ENCODE results near the gene FNBP1.
A peak's percentile ranks its signal among the peaks of the same experiment; 100 is the strongest.

Gene FNBP1

GRCh38 chr9:129932303-129933151 lies 110.5 kb downstream of the FNBP1 start:
- no peak overlapping the region; the same call in 1 of the 2 replicates for H3K9ac ChIP-seq (ENCODE audit: low read depth, low read length)
- H3K27me3 ChIP-seq (ENCODE audit: control insufficient read depth, insufficient read depth, low read length): no peaks in the 10 kb centered on the region
- peaks cover 19% of the 10 kb centered on the region for H3K4me1 ChIP-seq (ENCODE audit: control insufficient read depth, insufficient read depth, low read length)
- H3K9me3 ChIP-seq (ENCODE audit: control insufficient read depth, insufficient read depth, low read length): no peaks in the 10 kb centered on the region
- 0 out of 2 replicates have a peak, but pooled peaks cover 4% of the 10 kb centered on the region for H3K36me3 ChIP-seq (ENCODE audit: control insufficient read depth, insufficient read depth, low read length)
- H3K4me3 ChIP-seq (ENCODE audit: low read depth, low read length): no peak overlapping the region
- peak overlapping the region; percentile 47 for H3K27ac ChIP-seq (ENCODE audit: low read depth, low read length)

GRCh38 chr9:129930743-129931142 lies 112.2 kb downstream of the FNBP1 start:
- no peaks in the 10 kb centered on the region for H3K27me3 ChIP-seq (ENCODE audit: control insufficient read depth, insufficient read depth, low read length)
- peaks cover 16% of the 10 kb centered on the region for H3K4me1 ChIP-seq (ENCODE audit: control insufficient read depth, insufficient read depth, low read length)
- peaks cover 13% of the 10 kb centered on the region for H3K36me3 ChIP-seq (ENCODE audit: control insufficient read depth, insufficient read depth, low read length)
- no peaks in the 10 kb centered on the region for H3K9me3 ChIP-seq (ENCODE audit: control insufficient read depth, insufficient read depth, low read length)
- H3K27ac ChIP-seq (ENCODE audit: low read depth, low read length): no peak overlapping the region
- no peak overlapping the region for H3K4me3 ChIP-seq (ENCODE audit: low read depth, low read length)
- H3K9ac ChIP-seq (ENCODE audit: low read depth, low read length): no peak overlapping the region

- peaks cover 17% of the 10 kb centered on the region for H3K36me3 ChIP-seq (ENCODE audit: control insufficient read depth, insufficient read depth, low read length)
- H3K4me3 ChIP-seq (ENCODE audit: low read depth, low read length): no peak overlapping the region
- peaks cover 16% of the 10 kb centered on the region for H3K4me1 ChIP-seq (ENCODE audit: control insufficient read depth, insufficient read depth, low read length)
- H3K9me3 ChIP-seq (ENCODE audit: control insufficient read depth, insufficient read depth, low read length): no peaks in the 10 kb centered on the region
- H3K27ac ChIP-seq (ENCODE audit: low read depth, low read length): no peak overlapping the region
- no peak overlapping the region for H3K9ac ChIP-seq (ENCODE audit: low read depth, low read length)
- no peaks in the 10 kb centered on the region for H3K27me3 ChIP-seq (ENCODE audit: control insufficient read depth, insufficient read depth, low read length)
Measured at GRCh38 chr9:129929496-129930125, 113.4 kb downstream of the FNBP1 start.

- Histone ChIP-seq H3K4me1 (ENCODE audit: control insufficient read depth, insufficient read depth, low read length) (no peaks in the 10 kb centered on the region), H3K27me3 (ENCODE audit: control insufficient read depth, insufficient read depth, low read length) (no peaks in the 10 kb centered on the region), H3K4me3 (ENCODE audit: low read depth, low read length) (no peak overlapping the region), H3K27ac (ENCODE audit: low read depth, low read length) (no peak overlapping the region), H3K9ac (ENCODE audit: low read depth, low read length) (no peak overlapping the region), H3K36me3 (ENCODE audit: control insufficient read depth, insufficient read depth, low read length) (peaks cover 37% of the 10 kb centered on the region), H3K9me3 (ENCODE audit: control insufficient read depth, insufficient read depth, low read length) (no peaks in the 10 kb centered on the region)
Measured at GRCh38 chr9:129923589-129923988, 119.4 kb downstream of the FNBP1 start.

GRCh38 chr9:129921905-129922304 lies 121.1 kb downstream of the FNBP1 start:
- H3K27ac ChIP-seq (ENCODE audit: low read depth, low read length): no peak overlapping the region
- H3K27me3 ChIP-seq (ENCODE audit: control insufficient read depth, insufficient read depth, low read length): no peaks in the 10 kb centered on the region
- H3K36me3 ChIP-seq (ENCODE audit: control insufficient read depth, insufficient read depth, low read length): peaks cover 30% of the 10 kb centered on the region
- H3K9me3 ChIP-seq (ENCODE audit: control insufficient read depth, insufficient read depth, low read length): no peaks in the 10 kb centered on the region
- no peak overlapping the region for H3K4me3 ChIP-seq (ENCODE audit: low read depth, low read length)
- H3K9ac ChIP-seq (ENCODE audit: low read depth, low read length): no peak overlapping the region
- H3K4me1 ChIP-seq (ENCODE audit: control insufficient read depth, insufficient read depth, low read length): no peaks in the 10 kb centered on the region

- Histone ChIP-seq H3K9ac (ENCODE audit: low read depth, low read length) (no peak overlapping the region), H3K4me3 (ENCODE audit: low read depth, low read length) (no peak overlapping the region), H3K27me3 (ENCODE audit: control insufficient read depth, insufficient read depth, low read length) (no peaks in the 10 kb centered on the region), H3K4me1 (ENCODE audit: control insufficient read depth, insufficient read depth, low read length) (no peaks in the 10 kb centered on the region), H3K36me3 (ENCODE audit: control insufficient read depth, insufficient read depth, low read length) (peaks cover 22% of the 10 kb centered on the region), H3K27ac (ENCODE audit: low read depth, low read length) (no peak overlapping the region), H3K9me3 (ENCODE audit: control insufficient read depth, insufficient read depth, low read length) (no peaks in the 10 kb centered on the region)
Measured at GRCh38 chr9:129919841-129920240, 123.1 kb downstream of the FNBP1 start.

- Histone ChIP-seq H3K9me3 (ENCODE audit: control insufficient read depth, insufficient read depth, low read length) (no peaks in the 10 kb centered on the region), H3K36me3 (ENCODE audit: control insufficient read depth, insufficient read depth, low read length) (peaks cover 17% of the 10 kb centered on the region), H3K9ac (ENCODE audit: low read depth, low read length) (no peak overlapping the region), H3K27me3 (ENCODE audit: control insufficient read depth, insufficient read depth, low read length) (no peaks in the 10 kb centered on the region), H3K4me1 (ENCODE audit: control insufficient read depth, insufficient read depth, low read length) (no peaks in the 10 kb centered on the region), H3K4me3 (ENCODE audit: low read depth, low read length) (no peak overlapping the region), H3K27ac (ENCODE audit: low read depth, low read length) (no peak overlapping the region)
Measured at GRCh38 chr9:129919277-129919676, 123.7 kb downstream of the FNBP1 start.

- Histone ChIP-seq H3K4me3 (ENCODE audit: low read depth, low read length) (no peak overlapping the region), H3K9ac (ENCODE audit: low read depth, low read length) (no peak overlapping the region), H3K36me3 (ENCODE audit: control insufficient read depth, insufficient read depth, low read length) (peaks cover 15% of the 10 kb centered on the region), H3K27me3 (ENCODE audit: control insufficient read depth, insufficient read depth, low read length) (no peaks in the 10 kb centered on the region), H3K9me3 (ENCODE audit: control insufficient read depth, insufficient read depth, low read length) (no peaks in the 10 kb centered on the region), H3K27ac (ENCODE audit: low read depth, low read length) (no peak overlapping the region), H3K4me1 (ENCODE audit: control insufficient read depth, insufficient read depth, low read length) (no peaks in the 10 kb centered on the region)
Measured at GRCh38 chr9:129918296-129918950, 124.6 kb downstream of the FNBP1 start.

- no peak overlapping the region for H3K9ac ChIP-seq (ENCODE audit: low read depth, low read length)
- no peaks in the 10 kb centered on the region for H3K4me1 ChIP-seq (ENCODE audit: control insufficient read depth, insufficient read depth, low read length)
- H3K27me3 ChIP-seq (ENCODE audit: control insufficient read depth, insufficient read depth, low read length): no peaks in the 10 kb centered on the region
- H3K36me3 ChIP-seq (ENCODE audit: control insufficient read depth, insufficient read depth, low read length): peaks cover under 1% of the 10 kb centered on the region; the same call in 1 of the 2 replicates
- no peak overlapping the region for H3K4me3 ChIP-seq (ENCODE audit: low read depth, low read length)
- no peak overlapping the region for H3K27ac ChIP-seq (ENCODE audit: low read depth, low read length)
- no peaks in the 10 kb centered on the region for H3K9me3 ChIP-seq (ENCODE audit: control insufficient read depth, insufficient read depth, low read length)
Measured at GRCh38 chr9:129916707-129917106, 126.3 kb downstream of the FNBP1 start.

GRCh38 chr9:129914051-129914450 lies 128.9 kb downstream of the FNBP1 start:
- no peaks in the 10 kb centered on the region for H3K36me3 ChIP-seq (ENCODE audit: control insufficient read depth, insufficient read depth, low read length)
- no peaks in the 10 kb centered on the region for H3K27me3 ChIP-seq (ENCODE audit: control insufficient read depth, insufficient read depth, low read length)
- H3K9me3 ChIP-seq (ENCODE audit: control insufficient read depth, insufficient read depth, low read length): no peaks in the 10 kb centered on the region
- peaks cover 3% of the 10 kb centered on the region; the same call in 1 of the 2 replicates for H3K4me1 ChIP-seq (ENCODE audit: control insufficient read depth, insufficient read depth, low read length)
- no peak overlapping the region for H3K4me3 ChIP-seq (ENCODE audit: low read depth, low read length)
- no peak overlapping the region for H3K27ac ChIP-seq (ENCODE audit: low read depth, low read length)
- no peak overlapping the region for H3K9ac ChIP-seq (ENCODE audit: low read depth, low read length)

Data from HUES48 (cell line).